NCI-H1694 (cell line): ENCODE data around the gene KRTAP12-2.
"Not testable (repeated sequence)": the region's sequence is repeated elsewhere in the genome, so short reads cannot be mapped to it uniquely, and the experiment has no call there.

Experiments used
- DNase-seq: peaks from one replicate; lab custom pipeline; 2025; lab: John Stamatoyannopoulos, UW

Gene KRTAP12-2

DNA sequence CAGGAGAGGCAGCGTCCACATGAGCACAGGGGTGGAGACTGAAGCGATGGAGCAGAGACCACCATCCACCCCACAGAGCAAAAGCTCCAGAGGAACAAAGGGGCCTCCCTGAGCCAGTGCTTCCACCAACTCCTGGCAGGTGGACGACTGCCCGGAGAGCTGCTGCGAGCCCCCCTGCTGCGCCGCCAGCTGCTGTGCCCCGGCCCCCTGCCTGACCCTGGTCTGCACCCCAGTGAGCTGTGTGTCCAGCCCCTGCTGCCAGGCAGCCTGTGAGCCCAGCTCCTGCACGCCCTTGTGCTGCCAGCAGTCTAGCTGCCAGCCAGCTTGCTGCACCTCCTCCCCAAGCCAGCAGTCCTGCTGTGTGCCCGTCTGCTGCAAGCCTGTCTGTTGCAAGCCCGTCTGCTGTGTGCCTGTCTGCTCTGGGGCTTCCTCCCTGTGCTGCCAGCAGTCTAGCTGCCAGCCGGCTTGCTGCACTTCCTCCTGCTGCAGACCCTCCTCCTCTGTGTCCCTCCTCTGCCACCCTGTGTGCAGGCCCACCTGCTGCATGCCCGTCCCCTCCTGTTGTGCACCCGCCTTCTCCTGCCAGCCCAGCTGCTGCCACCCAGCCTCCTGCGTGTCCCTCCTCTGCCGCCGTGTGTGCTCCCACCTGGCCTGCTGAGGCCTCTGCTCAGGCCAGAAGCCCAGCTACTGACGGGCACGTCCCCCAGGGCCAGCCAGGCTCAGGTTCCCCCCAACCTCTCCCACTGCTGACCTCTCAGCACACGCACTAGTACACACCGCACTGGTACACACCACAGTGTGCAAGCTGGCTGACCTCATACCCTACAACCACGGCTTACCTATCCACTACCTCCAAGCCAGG is 35.6 kb upstream of the KRTAP12-2 start:
- DNase-seq, result no peak

DNA sequence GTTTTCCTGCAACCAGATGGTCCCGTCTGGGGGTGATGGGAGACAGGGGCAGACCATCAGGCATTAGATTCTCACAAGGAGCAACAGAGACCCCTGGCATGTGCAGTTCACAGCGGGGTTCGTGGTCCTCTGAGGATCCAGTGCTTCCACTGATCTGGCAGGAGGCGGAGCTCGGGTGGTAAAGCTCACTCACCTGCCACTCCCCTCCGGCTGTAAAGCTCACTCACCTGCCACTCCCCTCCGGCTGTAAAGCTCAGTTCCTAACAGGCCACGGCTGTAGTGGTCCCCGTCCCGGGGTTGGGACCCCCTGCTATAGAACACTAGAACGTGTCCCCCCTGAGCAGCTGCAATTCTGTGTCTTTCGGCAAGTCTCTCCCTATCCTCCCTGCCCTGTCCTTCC is 34.8 kb upstream of the KRTAP12-2 start:
- no peak for DNase-seq

DNA sequence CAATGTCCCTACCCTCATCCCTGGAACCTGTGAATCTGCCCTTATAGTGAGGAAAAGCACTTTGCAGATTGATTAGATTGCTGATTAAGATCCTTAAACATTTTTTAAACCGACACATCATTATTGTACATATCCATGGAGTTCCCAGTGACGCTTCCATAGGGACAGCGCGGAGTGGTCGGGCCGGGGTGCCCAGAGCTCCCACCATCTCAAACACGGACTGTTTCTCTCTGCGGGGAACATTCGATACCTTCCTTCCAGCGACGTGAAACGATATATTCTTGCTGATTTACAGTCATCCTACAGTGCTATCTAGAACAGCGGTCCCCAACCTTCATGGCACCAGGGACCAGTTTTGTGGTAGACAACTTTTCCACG is 34.3 kb upstream of the KRTAP12-2 start:
- DNase-seq, result no peak

DNA sequence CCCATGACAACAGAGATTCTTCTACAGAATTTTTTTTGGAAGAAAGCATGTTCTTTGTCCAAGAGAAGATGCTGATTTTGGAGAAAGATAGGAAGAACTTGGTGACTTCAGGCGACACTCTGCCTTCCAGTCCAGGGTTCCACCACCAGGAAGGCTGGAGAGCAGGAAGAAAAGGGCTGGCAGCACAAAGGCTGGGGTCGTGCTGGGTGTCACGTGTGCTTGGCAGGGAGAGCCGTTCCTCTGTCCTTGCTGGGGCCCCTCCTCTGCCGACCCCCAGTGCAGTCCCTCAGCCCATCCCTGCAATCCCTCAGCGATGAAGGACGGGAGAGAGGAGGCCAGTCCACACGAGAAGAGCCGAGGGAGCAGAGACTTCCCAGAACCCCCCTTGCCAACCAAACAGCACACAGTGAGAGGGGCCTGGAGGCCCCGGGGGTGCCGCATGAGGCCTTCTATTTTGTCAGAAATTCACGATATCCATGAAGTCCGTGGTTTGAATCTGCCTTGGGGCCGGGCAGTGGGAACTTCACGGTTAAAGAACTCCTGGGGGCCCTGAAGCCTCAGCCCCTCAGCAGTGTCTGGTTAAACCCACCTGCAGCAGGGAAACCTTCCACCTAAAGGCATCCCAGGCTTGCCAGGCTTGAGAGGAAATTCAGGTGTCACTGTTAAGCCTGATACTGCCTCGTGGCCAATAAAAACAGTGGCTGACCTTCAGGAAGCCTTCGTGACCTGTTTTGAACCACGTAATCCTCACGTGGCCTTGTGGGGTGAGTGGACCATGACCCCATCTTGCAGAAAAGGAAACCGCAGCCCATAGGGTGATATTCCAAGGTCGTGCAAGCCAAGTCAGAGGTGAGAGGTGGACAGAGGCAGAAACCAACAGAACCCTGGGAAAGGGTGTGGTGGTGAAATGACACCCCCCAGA is 33.6 kb upstream of the KRTAP12-2 start:
- DNase-seq, result no peak

DNA sequence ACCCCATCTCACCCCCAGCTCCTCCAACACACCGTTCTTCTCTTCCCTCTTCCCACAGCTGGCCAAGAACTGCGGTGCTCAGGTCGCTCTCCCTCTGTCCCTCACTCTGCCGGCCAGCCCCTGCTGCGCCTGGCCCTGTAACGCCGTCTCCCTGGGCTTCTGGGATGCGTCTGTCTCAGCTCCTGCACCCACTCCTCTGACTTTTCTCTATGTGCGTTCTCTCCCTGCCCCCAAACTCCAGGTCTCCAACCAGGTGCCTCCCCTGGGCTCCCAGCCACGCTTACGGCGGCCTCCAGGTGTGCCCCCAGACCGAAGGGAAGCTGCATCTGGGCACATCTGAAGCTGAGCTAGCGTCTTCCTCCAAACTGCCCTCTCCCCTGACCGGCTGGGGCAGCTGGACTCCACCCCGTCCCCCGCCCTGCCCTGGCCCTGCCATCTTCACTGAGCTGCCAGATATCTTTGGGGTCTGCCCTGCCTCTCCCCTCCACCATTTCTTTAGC is 32.8 kb upstream of the KRTAP12-2 start:
- DNase-seq, result no peak

DNA sequence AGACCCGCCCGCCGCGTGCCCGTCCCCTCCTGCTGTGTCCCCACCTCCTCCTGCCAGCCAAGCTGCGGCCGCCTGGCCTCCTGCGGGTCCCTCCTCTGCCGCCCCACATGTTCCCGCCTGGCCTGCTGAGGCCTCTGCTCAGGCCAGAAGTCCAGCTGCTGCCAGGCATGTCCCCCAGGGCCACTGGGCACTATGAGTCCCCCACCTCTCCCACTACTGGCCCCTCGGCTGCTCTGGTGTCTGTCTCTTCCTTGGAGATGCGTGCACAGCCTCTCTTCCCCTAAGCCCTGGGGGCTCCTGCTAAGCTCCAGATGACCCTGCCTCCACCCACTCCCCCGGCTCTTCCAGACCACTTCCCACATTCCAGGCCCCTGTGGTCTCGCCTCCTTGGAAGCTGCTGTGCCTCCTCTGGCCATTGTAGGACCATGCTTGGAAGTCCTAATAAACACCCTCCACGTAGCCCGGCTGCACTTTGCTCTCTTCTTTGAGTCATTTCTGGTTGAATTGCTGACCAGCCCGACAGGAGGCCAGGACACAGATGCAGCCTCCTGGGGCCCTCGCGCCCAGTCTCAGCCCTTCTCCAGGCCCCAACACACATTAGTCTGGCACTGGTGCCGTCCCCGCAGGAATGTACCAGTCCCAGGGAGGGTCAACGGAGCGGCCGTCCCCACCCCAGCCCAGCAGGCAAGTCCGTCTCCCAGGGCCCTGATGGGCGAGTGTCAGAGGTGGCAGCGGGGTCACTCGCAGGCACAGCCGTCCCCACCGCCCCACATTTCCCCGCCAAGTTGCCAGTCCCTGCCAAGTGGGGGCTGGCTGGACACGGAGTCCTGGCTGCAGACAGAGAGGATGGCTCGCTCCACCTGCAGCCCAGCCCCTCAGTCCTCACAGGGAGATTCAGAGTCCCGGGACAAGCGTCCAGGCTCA is 31.3 kb upstream of the KRTAP12-2 start:
- DNase-seq, result no peak

DNA sequence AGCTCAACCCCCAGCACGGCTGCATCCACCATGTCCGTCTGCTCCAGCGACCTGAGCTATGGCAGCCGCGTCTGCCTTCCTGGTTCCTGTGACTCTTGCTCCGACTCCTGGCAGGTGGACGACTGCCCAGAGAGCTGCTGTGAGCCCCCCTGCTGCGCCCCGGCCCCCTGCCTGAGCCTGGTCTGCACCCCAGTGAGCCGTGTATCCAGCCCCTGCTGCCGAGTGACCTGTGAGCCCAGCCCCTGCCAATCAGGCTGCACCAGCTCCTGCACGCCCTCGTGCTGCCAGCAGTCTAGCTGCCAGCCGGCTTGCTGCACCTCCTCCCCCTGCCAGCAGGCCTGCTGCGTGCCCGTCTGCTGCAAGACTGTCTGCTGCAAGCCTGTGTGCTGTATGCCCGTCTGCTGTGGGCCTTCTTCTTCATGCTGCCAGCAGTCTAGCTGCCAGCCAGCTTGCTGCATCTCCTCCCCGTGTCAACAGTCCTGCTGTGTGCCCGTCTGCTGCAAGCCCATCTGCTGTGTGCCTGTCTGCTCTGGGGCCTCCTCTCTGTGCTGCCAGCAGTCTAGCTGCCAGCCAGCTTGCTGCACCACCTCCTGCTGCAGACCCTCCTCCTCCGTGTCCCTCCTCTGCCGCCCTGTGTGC is 30.6 kb upstream of the KRTAP12-2 start, which contains the start of gene KRTAP10-12:
Gene KRTAP10-12, plus strand, starts transcription at position 1 of the 639 bp plus-strand sequence. Its CDS starts 30 bp downstream, at position 31.
- not testable (repeated sequence) for DNase-seq

DNA sequence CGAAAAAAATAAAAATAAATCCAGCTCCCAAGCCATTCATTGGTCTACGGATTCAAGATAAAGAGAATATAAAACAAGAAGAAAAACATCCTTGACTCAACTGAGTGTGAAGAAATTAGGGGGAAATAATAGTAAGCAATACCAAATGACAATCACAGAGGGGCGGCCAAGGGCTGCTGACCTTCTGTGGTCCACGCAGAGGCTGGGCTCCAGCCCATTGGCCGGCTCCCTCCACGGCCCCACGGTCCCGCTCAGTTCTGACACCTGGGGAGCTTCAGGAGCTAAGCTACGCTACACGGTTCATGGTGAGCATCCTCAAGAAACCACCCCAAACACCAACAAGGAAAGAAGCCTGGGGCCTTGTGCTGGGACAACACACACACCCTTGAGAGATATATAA is 29.8 kb upstream of the KRTAP12-2 start:
- no peak for DNase-seq

DNA sequence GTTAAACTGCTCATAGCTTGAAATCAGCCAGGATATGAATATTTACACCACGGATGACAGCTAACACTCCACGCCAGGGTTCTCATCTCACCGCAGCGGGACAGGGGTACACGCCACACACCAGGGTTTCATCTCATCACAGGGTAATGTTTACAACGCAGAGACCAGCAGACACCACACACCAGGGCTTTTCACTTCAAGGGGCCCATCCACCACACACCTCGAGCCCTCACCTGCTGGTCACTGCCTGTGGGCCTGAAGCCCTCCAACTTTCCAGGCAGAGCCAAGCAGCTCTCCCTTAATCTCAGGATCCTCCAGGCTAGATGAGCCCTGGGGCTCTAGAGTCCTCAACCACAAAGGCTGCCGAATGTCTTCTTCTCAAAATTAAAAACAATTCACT is 28.9 kb upstream of the KRTAP12-2 start:
- no peak for DNase-seq

DNA sequence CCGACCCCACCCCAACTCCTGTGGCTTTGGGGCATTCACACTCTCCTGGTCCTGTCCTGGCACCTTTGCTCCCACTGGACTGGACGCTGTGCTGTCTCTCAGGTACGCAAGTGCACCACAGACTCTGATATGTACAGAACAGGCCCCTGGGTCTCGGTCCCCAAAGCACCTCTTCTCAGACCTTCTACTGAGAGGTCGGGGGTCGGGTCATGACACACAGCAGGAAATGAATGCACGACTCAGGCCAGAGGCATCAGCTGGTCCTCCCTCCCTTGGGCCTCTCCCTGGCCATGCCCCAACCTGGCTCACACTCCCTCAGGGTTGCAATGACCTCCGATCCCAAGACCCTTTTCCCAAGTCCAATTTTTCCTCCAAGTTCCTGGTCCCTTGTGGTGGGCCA is 28.5 kb upstream of the KRTAP12-2 start:
- no peak for DNase-seq

DNA sequence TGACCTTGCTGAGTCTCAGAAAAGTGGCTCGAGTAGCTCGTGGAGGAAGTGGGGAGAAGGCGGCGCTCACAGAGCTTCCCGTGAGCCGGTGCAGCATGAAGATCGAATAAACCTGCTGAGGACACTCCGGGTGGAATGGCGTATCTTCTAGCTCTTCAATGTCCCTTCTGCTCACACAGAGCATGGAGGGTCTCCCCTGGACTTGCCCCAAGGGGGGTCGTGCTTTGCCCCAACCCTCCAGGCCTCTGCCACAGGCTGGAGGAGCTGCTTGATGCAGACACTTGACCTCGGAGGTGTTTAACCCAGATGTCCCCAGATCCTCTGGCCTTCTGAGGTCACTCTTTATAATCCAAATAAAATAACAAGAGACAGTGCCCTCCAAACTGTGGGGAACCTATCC is 28.0 kb upstream of the KRTAP12-2 start:
- no peak for DNase-seq

DNA sequence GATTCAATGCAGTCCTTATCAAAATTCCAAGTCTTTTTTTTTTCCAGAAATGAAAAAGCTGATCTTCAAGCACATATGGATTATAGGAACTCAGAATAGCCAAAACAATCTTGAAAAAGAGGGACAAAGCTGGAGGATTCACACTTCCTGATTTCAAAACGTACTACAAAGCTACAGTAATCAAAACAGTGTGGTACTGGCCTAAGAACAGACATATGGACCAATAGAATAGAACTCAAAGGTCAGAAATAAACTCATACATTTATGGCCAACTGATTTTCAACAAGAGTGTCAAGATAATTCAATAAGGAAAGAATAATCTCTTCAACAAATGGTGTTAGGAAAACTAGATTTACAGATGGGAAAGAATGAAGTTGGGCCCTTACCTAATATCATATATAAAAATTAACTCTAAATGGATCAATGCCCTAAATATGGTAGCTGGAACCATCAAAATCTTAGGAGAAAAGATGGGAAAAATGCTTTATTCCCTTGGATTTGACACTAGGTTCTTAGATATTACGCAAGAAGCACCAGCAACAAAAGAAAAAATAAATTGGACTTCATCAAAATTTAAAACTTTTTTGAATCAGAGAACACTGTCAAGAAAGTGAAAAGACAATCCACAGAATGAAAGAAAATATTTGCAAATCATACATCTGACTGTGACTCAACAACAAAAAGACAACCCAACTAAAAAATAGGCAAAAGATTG is 26.2 kb upstream of the KRTAP12-2 start:
- DNase-seq, result no peak

DNA sequence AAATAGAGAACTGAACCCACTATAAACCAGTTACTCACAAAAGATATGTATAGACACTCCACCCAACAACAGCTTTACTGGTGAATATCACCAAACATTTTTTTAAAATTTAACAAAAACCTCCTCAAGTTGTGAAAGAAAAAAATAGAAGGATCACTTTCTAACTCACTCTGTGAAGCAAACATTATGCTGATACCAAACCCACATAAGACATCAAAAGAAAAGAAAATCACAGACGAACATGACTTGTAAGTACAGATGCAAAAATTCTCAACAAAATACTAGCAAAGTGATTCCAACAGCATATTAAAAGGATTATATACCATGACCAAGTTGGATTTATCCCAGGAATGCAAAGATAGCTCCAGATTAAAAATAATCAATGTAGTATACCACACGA is 25.0 kb upstream of the KRTAP12-2 start:
- DNase-seq, result no peak

DNA sequence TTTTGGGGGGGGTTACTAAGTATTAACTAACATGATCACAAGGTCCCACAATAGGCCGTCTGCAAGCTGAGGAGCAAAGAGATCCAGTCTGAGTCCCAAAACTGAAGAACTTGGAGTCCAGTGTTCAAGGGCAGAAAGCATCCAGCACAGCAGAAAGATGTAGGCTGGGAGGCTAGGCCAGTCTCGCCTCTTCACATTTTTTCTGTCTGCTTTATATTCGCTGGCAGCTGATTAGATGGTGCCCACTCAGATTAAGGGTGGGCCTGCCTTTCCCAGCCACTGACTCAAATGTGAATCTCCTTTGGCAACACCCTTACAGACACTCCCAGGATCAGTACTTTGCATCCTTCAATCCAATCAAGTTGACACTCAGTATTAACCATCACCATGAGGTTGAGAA is 23.0 kb upstream of the KRTAP12-2 start:
- DNase-seq, result not testable (repeated sequence)

DNA sequence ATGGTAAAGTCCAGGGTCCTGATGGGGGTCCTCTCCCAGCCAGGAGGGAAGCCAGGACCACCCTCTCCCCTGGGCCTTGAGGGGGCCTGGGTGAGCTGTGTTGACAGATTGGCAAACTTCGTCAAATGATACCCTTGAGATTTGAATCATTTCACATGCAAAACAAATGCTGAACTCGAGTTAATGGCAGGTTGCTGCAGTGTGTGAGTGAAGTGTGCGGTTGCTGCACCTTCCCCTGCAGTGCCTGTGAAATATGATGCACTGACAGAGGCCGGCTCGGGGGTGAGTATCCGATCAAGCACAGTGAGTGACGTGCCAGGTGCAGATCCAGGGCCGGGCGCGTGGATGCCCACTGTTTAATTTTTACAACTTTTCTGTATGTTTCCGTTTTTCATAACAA is 20.9 kb upstream of the KRTAP12-2 start:
- no peak for DNase-seq

DNA sequence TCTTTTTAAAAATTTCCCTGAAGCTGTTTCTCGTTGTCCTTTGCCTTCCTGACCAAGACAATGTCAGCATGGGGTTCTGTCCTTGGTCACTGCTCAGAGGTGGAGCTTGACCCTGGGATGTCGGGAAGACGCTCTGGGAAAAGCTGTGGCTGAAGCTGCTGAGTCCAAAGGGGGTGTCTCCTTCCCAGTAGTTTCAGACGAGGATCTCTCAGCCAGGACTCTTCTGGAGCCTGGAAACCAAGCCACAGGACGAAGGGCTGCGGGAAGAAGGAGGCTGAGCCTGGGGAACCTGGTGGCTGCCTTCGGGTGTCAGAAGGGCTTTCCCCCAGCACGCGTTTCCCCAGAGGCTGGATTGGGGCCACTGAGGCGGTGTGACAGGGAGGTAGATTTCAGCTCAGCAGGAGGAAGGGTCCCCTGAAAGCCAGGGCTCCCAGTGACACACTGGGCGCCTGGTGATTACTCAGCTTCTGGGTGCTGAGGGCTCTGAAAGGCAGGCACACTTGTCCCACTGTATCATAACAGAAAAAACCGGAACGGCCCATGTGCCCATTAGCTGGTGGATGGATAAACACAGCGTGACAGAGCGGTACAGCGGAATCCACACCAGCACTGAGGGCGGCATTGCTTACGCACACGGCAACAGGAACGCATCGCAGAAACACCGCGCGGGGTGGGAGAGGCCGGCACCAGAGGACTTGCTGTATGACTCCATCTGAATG is 20.3 kb upstream of the KRTAP12-2 start:
- no peak for DNase-seq

DNA sequence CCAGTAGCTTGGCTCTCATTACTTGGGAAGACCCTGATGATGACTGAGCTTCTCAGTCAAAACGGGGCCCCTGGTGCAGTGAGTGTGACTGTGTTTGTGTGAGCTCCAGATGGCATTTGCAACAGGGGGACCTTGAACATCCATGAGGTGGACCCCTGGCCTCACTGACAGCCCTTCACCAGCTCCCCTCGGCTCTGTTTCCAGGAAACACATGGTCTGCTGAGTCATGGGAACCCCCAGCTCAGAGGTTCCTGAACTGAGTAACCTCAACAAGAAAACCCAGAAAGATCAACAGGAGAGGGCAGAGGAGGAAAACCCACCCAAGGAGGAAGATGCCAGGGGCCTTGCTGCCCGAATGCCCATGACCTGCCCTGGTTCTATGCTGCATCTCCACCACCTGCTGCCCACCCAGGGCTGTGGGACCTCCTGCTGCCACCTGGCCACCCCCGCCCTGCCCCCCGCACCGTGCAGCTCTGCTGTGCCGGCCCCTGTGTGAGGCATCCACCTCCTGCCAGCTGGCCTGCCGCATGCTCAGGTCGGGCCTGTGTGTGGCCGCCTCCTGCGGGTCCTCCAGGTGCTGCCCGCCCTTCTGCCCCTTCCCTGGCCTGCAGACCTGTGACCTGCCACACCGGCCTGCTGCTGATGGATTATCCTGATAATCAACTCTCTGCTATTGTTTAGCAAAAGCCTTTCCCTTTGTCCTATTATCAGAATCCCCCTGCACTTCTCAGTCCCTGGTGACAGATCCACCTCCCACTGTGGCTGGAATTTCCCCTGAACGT is 19.5 kb upstream of the KRTAP12-2 start:
- no peak for DNase-seq

DNA sequence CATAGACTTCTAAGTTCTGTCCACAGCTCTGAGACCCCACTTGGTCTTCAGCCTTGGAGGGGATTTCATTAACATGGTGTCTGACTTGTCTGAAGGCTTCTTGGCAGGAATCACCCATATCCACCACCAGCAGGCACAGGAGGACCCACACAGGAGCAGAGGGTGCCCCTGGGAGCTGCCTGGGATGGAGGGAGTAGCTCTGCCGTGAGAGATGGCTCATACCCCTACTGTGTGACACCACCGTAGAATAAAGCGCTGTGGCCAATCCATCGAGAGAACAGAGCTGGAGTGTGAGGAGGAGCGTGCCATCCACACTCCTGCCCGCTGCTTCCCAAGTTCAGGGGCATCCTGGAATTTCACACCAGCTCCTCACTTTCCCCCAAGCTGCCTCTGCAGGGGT is 18.3 kb upstream of the KRTAP12-2 start:
- not testable (repeated sequence) for DNase-seq

DNA sequence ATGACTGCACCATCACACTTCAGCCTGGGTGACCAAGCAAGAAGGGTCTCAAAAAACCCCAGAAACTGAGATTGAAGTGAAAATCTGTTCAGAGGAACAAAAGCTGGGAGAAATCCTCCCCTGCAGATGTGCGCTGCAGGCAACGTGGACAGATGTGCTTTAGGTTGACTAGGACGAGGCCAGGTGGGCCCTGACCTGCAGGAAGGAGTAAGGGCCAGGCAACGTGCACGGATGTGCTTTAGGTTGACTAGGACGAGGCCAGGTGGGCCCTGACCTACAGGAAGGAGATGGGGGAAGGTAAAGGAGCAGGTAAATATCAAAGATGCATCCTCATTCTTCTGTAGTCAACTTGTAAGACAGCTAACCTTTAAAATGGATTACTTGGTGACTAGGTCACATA is 17.8 kb upstream of the KRTAP12-2 start:
- no peak for DNase-seq
